Stimulated activated CD4-positive, alpha-beta T cell treated with anti-CD3 and anti-CD28 coated beads, TNF-alpha, amount 100 ng/mL, for 48 hours (primary cell): ENCODE measurements around the gene OR4C45.
"Not testable (repeated sequence)": the region's sequence is repeated elsewhere in the genome, so short reads cannot be mapped to it uniquely, and the experiment has no call there.

Experiments
- DNase-seq, 3 donors: peaks; one replicate each; pipeline ENCODE4 v3.0.0-alpha.2; 2020; ENCODE audit warnings: low read depth in 3 of 3

OR4C45 gene

DNA sequence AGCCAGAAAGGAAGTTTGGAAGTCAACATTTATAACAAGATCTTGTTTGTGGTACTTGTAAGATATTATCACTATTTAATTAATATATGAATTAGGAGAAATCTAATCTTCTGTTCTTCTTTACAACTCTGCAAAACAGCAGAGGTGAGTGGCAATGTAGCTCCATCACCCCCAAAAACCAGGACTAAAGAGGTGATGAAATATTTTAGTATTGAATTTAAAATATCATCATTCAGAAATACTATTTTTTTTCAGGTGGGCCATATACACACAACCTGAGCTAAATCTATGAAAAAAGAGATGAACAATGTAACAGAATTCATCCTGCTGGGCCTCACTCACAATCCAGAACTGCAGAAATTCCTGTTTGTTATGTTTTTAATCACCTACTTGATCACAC, at the start of gene OR4C45:
OR4C45 (plus strand) TSS at position 301 of the 400 bp plus-strand sequence.
- no peak for DNase-seq

GRCh38 chr11:49995565-49995964, 37.1 kb upstream of the OR4C45 start:
- peak in 2 of 3 donors; percentile 16 to 36 for DNase-seq

- no peak for DNase-seq
Observed at GRCh38 chr11:50030193-50030592, 2.5 kb upstream of the OR4C45 start.

DNA sequence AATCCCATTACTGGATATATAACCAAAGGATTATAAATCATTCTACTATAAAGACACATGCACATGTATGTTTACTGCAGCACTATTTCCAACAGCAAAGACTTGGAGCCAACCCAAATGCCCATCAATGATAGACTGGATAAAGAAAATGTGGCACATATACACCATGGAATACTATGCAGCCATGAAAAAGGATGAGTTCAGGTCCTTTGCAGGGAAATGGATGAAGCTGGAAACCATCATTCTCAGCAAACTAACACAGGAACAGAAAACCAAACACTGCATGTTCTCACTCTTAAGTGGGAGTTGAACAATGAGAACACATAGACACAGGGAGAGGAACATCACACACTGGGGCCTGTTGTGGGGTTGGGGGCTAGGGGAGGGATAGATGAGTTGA, 3.6 kb downstream of the OR4C45 start:
- DNase-seq, result not testable (repeated sequence)

DNA sequence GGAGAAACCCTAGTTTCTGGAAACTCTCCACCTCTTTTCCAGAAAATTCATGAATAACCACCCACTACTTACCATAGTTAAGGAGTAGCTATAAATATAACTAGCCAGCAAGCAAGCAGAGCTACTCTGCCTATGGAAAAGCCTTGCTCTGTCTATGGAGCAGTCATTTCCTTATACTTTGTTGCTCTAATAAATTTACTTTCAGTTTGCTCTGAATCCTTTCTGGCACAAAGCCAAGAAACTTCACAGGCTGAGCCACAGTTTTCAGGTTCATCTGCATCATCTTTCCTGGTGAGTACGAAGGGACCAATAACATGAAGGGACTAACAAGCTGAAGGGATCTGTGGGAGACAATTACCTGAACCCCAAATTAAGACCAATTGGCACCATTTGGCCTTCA, 4.6 kb downstream of the OR4C45 start:
- DNase-seq, result no peak

DNA sequence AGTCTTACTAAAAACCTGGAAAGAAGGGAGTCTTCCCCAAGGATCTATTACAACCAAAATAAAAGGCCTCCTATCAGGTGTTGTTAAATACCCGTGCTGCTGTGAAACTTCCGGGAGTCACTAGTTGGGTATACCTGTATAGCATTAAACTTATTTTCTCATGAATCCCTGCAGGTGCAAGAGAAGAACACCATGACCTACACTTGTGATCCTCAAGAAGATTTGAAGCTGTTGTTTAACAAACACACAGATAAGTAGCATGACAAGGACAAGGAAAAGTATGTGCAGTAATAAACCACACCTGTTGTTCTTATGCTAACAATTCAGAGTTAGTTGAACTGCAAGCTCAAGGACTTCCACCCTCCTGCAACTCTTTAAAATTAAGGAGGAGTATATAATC, 12.0 kb downstream of the OR4C45 start:
- DNase-seq, result no peak

- not testable (repeated sequence) for DNase-seq
Observed at GRCh38 chr11:50063056-50063455, 30.4 kb downstream of the OR4C45 start.

GRCh38 chr11:50070389-50070788, 37.7 kb downstream of the OR4C45 start:
- no peak for DNase-seq

DNA sequence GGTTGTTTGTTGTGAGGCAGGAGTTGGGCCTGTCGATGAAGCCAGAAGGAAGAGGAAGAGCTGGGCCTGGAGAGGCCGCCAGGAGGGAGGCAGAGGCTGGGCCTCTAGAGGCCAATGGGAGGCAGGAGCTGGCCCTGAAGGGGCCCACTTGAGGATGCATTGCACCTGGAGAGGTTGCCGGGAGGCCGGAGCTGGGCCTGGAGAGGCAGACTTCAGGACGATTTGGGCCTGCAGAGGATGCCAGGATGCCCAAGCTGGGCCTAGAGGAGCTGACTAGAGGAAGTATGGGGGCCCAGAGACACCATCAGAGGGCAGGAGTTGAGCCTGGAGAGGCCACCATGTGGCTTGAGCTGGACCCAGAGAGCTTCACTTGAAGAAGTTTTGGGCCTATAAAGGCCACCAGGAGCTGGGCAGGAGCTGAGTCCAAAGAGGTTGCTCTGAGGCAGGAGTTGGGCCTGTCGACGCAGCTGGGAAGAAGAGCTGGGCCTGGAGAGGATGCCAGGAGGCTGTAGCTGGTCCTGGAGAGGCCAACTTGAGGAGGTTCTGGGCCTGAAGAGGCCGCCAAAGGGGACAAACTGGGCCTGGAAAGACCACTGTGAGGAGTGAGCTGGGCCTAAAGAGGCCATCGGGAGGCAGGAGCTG, 39.0 kb downstream of the OR4C45 start:
- DNase-seq, result no peak

DNA sequence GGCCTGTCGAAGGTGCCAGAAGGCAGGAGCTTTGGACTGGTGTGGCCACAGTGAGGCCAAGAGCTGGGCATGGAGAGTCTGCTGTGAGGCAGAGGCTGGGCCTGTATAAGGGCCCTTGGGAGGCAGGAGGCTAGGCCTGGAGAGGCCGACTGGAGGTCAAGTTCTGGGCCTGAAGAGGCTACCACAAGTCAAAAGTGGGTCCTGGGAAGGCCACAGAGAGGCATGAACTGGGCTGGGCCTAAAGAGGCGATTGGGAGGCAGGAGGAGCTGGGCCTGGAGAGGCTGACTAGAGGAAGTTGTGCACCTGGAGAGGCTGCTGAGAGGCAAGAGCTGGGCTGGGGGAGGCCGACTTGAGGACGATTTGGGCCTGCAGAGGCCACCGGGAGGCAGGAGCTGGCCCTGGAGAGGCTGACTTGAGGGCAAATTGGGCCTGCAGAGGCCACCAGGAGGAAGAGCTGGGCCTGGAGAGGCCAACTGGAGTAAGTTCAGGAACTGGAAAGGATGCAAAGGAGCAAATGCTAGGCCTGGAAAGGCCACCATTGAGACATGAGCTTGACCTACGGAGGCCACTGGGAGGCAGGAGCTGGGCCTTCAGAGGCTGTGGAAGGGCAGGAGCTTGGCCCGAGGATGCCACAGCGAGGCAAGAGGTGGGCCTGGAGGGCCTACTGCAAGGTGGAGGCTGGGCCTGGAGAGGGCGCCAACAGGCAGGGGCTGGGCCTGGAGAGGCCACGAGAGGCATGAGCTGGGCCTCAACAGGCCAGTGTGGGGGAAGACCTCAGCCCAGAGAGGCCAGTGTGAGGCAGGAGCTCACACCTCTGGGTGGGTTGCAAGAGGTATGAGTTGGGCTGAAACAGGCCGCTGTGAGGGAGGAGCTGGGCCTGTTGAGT, 39.8 kb downstream of the OR4C45 start:
- no peak for DNase-seq

DNA sequence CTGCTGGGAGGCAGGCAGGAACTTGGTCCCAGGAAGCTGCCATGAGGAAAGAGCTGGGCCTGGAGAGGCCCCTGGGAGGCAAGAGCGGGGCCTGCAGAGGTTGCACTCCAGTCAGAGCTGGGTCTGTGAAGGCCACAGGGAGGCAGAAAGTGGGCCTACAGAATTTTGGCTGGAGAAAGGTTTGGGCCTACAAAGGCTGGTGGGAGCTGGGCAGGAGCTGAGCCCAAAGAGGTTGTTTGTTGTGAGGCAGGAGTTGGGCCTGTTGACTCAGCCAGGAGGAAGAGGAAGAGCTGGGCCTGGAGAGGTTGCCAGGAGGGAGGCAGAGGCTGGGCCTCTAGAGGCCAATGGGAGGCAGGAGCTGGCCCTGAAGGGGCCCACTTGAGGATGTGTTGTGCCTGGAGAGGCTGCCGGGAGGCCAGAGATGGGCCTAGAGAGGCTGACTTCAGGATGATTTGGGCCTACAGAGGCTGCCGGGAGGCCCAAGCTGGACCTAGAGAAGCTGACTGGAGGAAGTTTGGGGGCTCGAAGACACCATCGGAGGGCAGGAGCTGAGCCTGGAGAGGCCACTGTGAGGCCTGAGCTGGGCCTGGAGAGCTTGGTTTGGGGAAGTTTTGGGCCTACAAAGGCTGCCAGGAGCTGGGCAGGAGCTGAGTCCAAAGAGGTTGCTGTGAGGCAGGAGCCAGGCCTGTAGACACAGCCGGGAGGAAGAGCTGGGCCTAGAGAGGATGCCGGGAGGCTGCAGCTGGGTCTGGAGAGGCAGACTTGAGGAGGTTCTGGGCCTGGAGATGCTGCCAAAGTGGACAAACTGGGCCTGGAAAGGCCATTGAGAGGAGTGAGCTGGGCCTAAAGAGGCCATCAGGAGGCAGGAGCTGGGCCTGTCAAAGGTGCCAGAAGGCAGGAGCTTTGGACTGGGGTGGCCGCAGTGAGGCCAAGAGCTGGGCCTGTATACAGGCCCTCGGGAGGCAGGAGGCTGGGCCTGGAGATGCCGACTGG, 40.7 kb downstream of the OR4C45 start:
- DNase-seq, result no peak

DNA sequence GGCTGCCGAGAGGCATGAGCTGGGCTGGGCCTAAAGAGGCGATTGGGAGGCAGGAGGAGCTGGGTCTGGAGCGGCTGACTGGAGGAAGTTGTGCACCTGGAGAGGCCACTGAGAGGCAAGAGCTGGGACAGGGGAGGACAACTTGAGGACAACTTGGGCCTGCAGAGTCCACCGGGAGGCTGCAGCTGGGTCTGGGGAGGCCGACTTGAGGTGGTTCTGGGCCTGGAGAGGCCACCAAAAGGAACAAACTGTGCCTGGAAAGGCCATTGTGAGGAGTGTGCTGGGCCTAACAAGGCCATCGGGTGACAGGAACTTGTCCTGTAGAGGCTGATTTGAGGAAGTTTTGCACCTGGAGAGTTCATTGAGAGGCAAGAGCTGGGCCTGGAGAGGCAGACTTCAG, 41.5 kb downstream of the OR4C45 start:
- no peak for DNase-seq

- no peak for DNase-seq
Observed at GRCh38 chr11:50075856-50076255, 43.2 kb downstream of the OR4C45 start.

- no peak for DNase-seq
Observed at GRCh38 chr11:50077526-50077925, 44.9 kb downstream of the OR4C45 start.

DNA sequence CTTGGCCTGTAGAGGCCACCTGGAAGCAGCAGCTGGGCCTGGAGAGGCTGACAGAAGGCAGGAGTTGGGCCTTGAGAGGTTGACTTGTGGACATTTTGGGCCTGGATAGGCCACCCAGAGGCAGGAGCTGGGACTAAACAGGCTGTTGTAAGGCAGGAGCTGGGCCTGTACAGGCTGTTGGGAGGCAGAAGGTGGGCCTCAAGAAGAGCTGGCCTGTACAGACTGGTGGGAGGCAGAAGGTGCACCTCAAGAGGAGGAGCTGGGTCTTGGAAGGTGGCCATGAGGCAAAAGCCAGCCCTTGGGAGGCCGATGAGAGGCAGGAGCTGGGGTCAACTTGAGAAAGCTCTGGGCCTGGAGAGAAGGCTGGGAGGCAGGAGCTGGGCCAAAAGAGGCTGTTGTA, 45.3 kb downstream of the OR4C45 start:
- DNase-seq, result no peak

GRCh38 chr11:50078946-50079345, 46.3 kb downstream of the OR4C45 start:
- not testable (repeated sequence) for DNase-seq

DNA sequence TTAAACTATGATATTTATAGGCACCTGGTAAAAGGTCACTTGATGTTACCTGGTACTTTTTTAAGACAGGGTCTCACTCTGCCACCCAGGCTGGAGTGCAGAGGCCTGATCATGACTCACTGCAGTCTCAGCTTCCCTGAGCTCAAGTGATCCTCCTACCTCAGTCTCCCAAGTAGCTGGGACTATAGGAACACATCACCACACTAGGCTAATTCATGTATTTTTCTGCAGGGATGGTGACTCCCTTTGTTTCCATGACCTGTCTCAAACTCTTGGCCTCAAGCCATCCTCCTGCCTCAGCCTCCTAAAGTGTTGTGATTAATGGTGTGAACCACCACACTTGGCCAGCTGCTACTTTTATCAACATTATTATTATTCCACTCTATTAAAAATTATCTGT, 47.6 kb downstream of the OR4C45 start:
- DNase-seq, result no peak
